ENCODE measurements around the gene DHRS7B. TPM values are rescaled to one million over a fixed set of nuclear protein-coding genes. Genes with fewer than 3 reads are reported as not detected.

DHRS7B gene
- polyA plus RNA-seq (35.8 and 48.9 TPM in 2 replicates), polyA minus RNA-seq (11.5 and 11.9 TPM in 2 replicates)

GRCh38 chr17:21126645-21127508 lies at the start of gene DHRS7B:
Gene DHRS7B (plus strand): TSS chr17:21126964. CDS start chr17:21126972, 8 bp downstream.
- Histone ChIP-seq H3K36me3 (ENCODE audit: insufficient read depth, low read length) (no peaks in the 10 kb centered on the region), H2AFZ (ENCODE audit: low read depth, low read length) (peak within 1 kb of the TSS; percentile 77), H3K27me3 (ENCODE audit: insufficient read depth, low read depth, low read length) (no peaks in the 10 kb centered on the region), H3K79me2 (replicated peaks; ENCODE audit: insufficient read depth, low read length) (peaks cover 8% of the 10 kb centered on the region), H3K9me2 (ENCODE audit: insufficient read depth, low read length) (no peaks in the 10 kb centered on the region), H3K9me3 (ENCODE audit: low read length) (no peaks in the 10 kb centered on the region), H3F3A (ENCODE audit: insufficient read depth, low read length, poor library complexity, severe bottlenecking) (no peaks in the 10 kb centered on the region), H3K4me3 (ENCODE audit: low read length) (peak within 1 kb of the TSS; percentile 79), H3K4me2 (ENCODE audit: low read length) (peak within 1 kb of the TSS; percentile 77), H3K9ac (ENCODE audit: low read length) (peak within 1 kb of the TSS; percentile 81), H3K27ac (ENCODE audit: low read length) (peak within 1 kb of the TSS; percentile 78), H4K20me1 (ENCODE audit: insufficient read depth) (no peaks in the 10 kb centered on the region)
- peak; percentile 93 for TF ChIP-seq POLR2AphosphoS5 (IDR thresholded peaks at IDR 0.05)
- TF ChIP-seq EZH2 (IDR thresholded peaks at IDR 0.05; ENCODE audit: borderline replicate concordance, insufficient read depth, low read length, poor library complexity, severe bottlenecking) = no peak
- peak; percentile 61 for TF ChIP-seq TAF1 (IDR thresholded peaks at IDR 0.05; ENCODE audit: low read depth)
- peak; percentile 81 for TF ChIP-seq REST (IDR thresholded peaks at IDR 0.05; ENCODE audit: borderline replicate concordance)
- no peak for TF ChIP-seq RAD21 (conservative IDR thresholded peaks at IDR 0.05)
- TF ChIP-seq EP300 (conservative IDR thresholded peaks at IDR 0.05; ENCODE audit: poor library complexity, severe bottlenecking) = peak; percentile 33
- TF ChIP-seq SMC3 (conservative IDR thresholded peaks at IDR 0.05; ENCODE audit: poor library complexity) = peak; percentile 29
- TF ChIP-seq MXI1 (conservative IDR thresholded peaks at IDR 0.05; ENCODE audit: poor library complexity, severe bottlenecking) = peak; percentile 80
- peak; percentile 19 for TF ChIP-seq CTCF (IDR thresholded peaks at IDR 0.05; ENCODE audit: poor library complexity, severe bottlenecking)

GRCh38 chr17:21077281-21077680 lies 49.5 kb upstream of the DHRS7B start:
- TF ChIP-seq CTCF (IDR thresholded peaks at IDR 0.05; ENCODE audit: poor library complexity, severe bottlenecking) (no peak), EP300 (conservative IDR thresholded peaks at IDR 0.05; ENCODE audit: poor library complexity, severe bottlenecking) (no peak), REST (IDR thresholded peaks at IDR 0.05; ENCODE audit: borderline replicate concordance) (no peak), MXI1 (conservative IDR thresholded peaks at IDR 0.05; ENCODE audit: poor library complexity, severe bottlenecking) (no peak), POLR2AphosphoS5 (IDR thresholded peaks at IDR 0.05) (no peak), TAF1 (IDR thresholded peaks at IDR 0.05; ENCODE audit: low read depth) (no peak), EZH2 (IDR thresholded peaks at IDR 0.05; ENCODE audit: borderline replicate concordance, insufficient read depth, low read length, poor library complexity, severe bottlenecking) (no peak), RAD21 (conservative IDR thresholded peaks at IDR 0.05) (no peak), SMC3 (conservative IDR thresholded peaks at IDR 0.05; ENCODE audit: poor library complexity) (no peak)

More at GRCh38 chr17:21077281-21077680, 49.5 kb upstream of the DHRS7B start:
- H3K36me3 ChIP-seq (ENCODE audit: insufficient read depth, low read length) = no peaks in the 10 kb centered on the region
- no peak overlapping the region for H3K9ac ChIP-seq (ENCODE audit: low read length)
- no peaks in the 10 kb centered on the region for H4K20me1 ChIP-seq (ENCODE audit: insufficient read depth)
- no peaks in the 10 kb centered on the region for H3K9me2 ChIP-seq (ENCODE audit: insufficient read depth, low read length)
- no peak overlapping the region for H3K4me3 ChIP-seq (ENCODE audit: low read length)
- no peak overlapping the region for H2AFZ ChIP-seq (ENCODE audit: low read depth, low read length)
- H3F3A ChIP-seq (ENCODE audit: insufficient read depth, low read length, poor library complexity, severe bottlenecking) = no peaks in the 10 kb centered on the region
- no peaks in the 10 kb centered on the region for H3K27me3 ChIP-seq (ENCODE audit: insufficient read depth, low read depth, low read length)
- no peak overlapping the region for H3K27ac ChIP-seq (ENCODE audit: low read length)
- no peaks in the 10 kb centered on the region for H3K9me3 ChIP-seq (ENCODE audit: low read length)
- no peaks in the 10 kb centered on the region for H3K79me2 ChIP-seq (replicated peaks; ENCODE audit: insufficient read depth, low read length)
- H3K4me2 ChIP-seq (ENCODE audit: low read length) = no peak overlapping the region
